GM10266 (cell line): ENCODE measurements around the gene ADAMTS6.

Source experiments
- DNase-seq: peaks from one replicate; pipeline ENCODE4 v3.0.0; 2012; ENCODE audit errors: extremely low spot score
- CTCF ChIP-seq: IDR thresholded peaks from 2 replicates; pipeline ENCODE4 v1.5.1; 2012; ENCODE audit warnings: mild to moderate bottlenecking, low read depth; ENCODE audit not compliant: control insufficient read depth, insufficient read depth; ENCODE audit errors: missing control alignments

The ADAMTS6 gene

GRCh38 chr5:65366655-65367054 is 115.1 kb downstream of the ADAMTS6 start:
- no peak for TF ChIP-seq CTCF

GRCh38 chr5:65364907-65365306 is 116.8 kb downstream of the ADAMTS6 start:
- TF ChIP-seq CTCF, result no peak
- no peak for DNase-seq

More at GRCh38 chr5:65366655-65367054, 115.1 kb downstream of the ADAMTS6 start:
- DNase-seq, result no peak

- DNase-seq, result no peak
- no peak for TF ChIP-seq CTCF
Measured at GRCh38 chr5:65363499-65363898, 118.2 kb downstream of the ADAMTS6 start.

GRCh38 chr5:65359981-65360380 is 121.7 kb downstream of the ADAMTS6 start:
- DNase-seq, result no peak
- TF ChIP-seq CTCF, result no peak

GRCh38 chr5:65359569-65359968 is 122.2 kb downstream of the ADAMTS6 start:
- TF ChIP-seq CTCF, result no peak

GRCh38 chr5:65356274-65356673 is 125.4 kb downstream of the ADAMTS6 start:
- TF ChIP-seq CTCF, result no peak
- DNase-seq, result no peak

More at GRCh38 chr5:65359569-65359968, 122.2 kb downstream of the ADAMTS6 start:
- DNase-seq, result no peak

- no peak for TF ChIP-seq CTCF
- DNase-seq, result no peak
Measured at GRCh38 chr5:65355301-65355700, 126.4 kb downstream of the ADAMTS6 start.

- no peak for DNase-seq
- TF ChIP-seq CTCF, result no peak
Measured at GRCh38 chr5:65341835-65342234, 139.9 kb downstream of the ADAMTS6 start.
